ENCODE measurements around the gene CKLF.
A peak's percentile ranks its signal among the peaks of the same experiment; 100 is the strongest.

GRCh38 chr16:66608241-66609138 is 56.1 kb downstream of the CKLF start:
- TF ChIP-seq CTCF (conservative IDR thresholded peaks at IDR 0.05 in 1 of 2, IDR thresholded peaks at IDR 0.05 in 1 of 2; ENCODE audit: extremely low read depth in 1 of 2, insufficient read depth in 1 of 2, low read depth in 1 of 2, low read length in 2 of 2): peak; percentile 85 to 98
- no peak for TF ChIP-seq EZH2 (IDR thresholded peaks at IDR 0.05; ENCODE audit: borderline replicate concordance, low read length)

All from mammary epithelial cell (primary cell).